Colon (tissue), 2 donors: ENCODE measurements around the gene CNTNAP5.

ENCODE experiments used
- FAIRE-seq: peaks from 2 replicates; lab custom pipeline; 2012; peaks lifted over from hg19 to GRCh38; lab: Jason Lieb, UNC
- donor health status: control.
- donor health status: control.

CNTNAP5 gene

DNA sequence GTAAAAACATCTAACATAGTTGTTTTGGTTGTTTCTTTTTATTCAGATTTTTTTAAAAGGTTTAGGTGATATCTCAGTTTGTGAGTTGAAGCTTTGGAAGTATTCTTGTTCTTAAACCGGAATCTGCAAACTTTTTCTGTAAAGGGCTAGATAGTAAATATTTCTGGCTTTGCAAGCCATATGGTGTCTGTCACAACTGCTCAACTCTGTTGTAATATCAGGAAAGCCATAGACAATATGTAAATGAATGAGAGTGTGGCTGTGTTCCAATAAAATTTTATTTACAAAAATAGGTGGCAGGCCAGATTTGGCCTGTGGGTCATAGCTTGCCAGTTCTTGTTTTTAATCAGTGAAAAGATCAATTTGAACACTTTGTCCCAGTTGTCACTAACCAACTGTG is 134.1 kb downstream of the CNTNAP5 start:
- FAIRE-seq = no peak

DNA sequence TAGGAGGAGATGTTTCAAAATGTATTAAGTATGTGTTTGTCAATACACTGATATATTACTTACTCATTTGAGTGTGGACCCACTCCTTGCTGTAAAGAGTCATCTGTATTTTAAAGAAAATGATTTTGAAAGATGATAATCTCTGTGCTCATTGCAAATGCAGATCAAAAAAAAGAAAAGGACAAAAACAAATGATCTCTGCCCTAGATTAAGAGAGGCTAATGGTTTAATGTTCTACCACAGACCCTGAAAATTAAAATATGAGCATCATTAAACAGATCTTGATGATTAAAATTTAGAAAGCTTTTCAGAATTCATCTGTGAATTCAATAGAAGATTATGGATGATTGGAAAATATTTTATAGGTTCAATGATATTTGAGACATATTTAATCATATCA is 136.5 kb downstream of the CNTNAP5 start:
- no peak for FAIRE-seq

DNA sequence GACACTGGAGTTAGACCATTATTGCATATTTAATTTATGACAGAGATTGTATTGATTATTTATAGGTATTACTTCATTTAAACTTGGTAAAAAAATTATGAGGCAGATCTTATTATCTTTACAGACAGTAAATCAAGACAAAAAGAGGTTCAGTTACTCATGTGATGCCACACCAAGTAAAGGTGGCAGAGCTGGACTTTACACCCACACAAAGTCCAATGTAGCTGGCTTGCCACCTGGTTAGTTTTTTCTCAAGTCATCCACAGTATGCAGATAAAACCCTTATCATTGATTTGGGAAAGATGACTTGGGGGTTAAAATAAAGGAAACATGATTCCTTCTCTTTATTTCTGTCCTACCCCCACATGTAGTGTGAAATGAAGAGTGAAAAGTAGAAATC is 137.2 kb downstream of the CNTNAP5 start:
- no peak for FAIRE-seq

DNA sequence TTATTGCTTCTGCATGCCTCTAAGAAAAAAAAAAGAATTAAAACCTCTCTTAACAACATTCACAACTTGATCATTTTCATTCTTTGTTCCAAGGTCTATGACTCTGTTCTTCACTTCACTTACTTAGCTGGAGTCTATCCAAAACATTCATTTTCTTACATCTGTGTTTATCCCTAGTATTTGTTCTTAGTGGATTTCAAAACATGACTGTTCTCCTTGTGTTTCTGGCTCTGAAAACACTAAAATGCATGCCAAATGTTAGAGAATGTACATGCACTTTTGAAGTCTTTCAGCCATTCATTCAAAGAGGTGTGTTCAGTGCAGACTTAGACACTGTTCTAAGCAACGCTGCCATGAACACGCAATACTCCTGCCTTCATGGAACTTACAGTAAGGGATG is 138.8 kb downstream of the CNTNAP5 start:
- FAIRE-seq = no peak

DNA sequence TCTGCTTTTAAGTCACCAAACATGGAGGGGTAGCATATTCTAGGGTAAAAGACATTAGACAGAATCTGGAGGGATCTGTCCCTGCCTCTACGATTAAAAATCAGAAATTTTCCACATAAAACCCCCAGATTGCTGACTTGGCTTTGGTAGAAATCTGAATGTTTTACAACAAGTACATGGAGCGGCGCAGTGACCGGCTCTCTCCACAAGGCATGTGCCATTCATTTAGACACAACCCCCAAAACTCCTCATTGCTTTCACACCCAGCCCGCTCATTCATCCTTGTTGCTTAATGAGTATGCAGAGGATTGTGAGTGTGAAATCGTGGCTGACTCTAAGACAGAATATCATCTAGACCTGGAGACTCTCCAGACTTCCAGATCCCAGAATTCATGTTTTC is 140.6 kb downstream of the CNTNAP5 start:
- no peak for FAIRE-seq

DNA sequence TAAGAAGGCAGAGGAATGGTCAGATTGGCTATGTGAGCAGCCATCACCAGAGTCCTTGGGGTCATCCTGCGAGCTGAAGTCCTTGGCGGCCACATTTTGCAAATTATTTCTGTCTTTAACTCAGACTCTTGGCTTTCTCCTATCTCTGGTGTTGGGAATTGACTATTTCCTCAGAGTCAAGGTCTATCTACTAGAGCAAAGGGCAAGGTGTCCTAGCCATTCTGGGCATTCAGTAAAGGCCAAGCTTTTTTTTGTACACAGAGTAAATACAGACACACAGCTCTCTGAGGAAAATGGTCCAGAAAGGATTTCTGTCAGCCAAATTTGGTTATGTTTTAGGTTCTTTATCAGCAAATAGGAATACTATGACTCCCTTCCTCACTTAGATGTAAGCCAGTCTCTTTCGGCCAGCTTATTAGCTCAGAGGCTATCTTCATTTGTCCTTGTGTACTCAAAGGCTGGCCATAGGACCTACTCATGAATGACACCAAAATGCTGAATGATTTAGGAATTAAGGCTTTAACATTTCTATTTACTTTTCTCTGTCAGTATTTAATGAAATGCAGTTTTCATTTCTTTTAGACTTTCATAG is 146.5 kb downstream of the CNTNAP5 start:
- no peak for FAIRE-seq

DNA sequence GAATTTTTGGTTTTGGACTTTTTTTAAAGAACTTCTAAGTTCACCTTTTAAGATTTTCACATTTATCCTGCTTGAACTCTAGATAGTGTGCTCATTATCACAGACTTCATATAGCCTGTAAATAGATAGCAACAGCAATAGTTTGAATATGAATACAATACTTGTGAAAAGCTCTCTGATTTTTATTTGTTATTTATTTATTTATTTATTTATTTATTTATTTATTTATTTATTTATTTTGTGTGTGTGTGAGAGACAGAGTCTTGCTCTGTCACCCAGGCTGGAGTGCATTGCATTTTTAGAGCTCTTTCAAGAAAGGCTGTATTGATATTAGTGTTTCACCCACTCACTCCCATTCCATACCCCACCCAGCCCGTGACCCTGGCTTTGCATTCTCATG is 153.6 kb downstream of the CNTNAP5 start:
- FAIRE-seq = no peak

DNA sequence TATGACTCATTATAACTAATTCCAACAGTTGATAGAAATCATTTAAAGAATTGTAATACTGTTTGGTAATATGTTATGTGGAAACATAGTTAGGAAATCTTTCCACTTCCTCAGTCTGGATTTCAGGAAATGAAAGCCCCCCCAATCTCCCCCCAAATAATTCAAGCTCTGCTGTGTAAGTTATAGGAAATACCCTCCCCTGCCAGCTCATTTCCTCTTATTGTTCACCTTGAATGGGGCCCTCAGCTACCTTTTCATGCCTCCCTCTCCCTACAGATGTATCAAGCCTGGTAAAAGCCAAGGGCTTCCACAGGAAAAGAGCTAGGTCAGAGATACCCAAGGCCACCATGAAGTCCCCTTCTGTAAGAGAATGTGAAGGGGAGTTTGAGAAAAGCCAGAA is 155.5 kb downstream of the CNTNAP5 start:
- FAIRE-seq = no peak

DNA sequence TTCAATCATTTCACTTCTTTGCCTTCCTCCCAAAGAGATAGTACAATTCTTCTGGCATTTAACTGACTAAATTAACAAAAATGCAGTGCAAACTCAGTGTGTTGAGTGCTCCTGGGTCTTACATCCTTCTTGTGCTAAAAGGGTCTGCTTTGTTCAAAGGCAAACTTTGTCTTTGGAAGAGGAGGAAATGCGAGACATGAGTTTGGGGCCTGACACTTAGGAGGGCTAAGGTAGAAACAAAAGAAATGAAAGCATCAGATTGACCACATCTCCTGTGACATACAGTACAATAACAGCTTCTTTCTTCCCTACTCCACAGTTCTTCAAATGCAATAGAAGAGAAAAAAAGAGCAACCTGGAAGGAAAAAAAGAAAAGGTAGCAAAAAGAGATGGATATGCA is 161.7 kb downstream of the CNTNAP5 start:
- FAIRE-seq = no peak

DNA sequence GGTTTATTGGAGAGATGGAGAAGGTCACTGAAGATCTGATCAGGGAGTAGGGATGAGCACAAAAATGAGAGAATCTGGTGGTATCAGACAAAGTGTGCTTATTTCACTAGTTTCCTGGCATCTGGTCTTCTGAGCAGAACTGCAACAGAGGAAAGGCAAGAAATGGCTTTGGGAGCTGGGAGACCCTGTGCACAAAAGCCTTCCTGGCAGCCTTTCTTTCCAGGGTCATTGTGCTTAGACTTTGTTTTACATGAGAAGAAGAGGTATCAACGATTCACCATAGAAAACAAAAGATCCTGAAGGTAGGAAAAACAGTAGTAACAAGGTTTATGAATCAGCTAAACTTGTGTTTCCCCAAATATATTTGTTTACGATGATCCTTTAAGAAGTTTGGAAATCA is 162.9 kb downstream of the CNTNAP5 start:
- FAIRE-seq = no peak

DNA sequence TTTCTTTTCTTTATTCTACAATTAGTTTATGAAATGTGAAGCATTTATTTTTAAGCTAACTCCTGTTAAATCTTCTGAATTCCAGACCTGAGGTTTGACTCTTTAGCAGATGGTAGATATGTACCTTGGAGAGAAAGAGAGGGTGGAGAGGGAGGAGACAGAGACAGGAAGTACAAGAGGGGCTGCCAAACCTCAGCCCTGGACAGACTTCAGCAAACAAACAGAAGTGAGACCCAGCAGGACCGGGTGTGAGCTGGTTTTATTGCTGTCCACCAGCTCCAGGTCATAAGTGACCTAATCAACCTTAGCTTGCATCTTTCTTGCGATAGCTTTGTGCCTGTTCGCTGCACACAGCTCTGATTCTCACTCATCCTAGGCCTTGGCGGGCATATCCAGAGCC is 168.6 kb downstream of the CNTNAP5 start:
- no peak for FAIRE-seq

DNA sequence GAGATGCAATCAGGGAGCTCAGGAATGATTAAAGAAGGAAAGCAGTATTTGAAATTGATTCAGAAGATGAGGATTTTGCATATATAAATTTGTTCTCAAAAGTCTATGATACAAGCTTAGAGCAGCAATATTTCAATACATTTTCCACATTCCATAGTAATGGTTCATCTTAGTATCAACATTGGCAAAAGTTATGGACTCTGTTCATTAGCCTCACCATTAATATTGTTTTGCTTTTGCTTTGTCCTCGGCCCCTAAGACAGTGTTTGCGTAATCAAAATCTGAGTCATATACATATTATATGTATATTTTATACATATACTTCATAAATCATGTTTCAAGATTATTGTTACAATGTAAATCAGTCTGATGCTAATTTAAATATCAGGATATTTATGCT is 176.6 kb downstream of the CNTNAP5 start:
- no peak for FAIRE-seq

DNA sequence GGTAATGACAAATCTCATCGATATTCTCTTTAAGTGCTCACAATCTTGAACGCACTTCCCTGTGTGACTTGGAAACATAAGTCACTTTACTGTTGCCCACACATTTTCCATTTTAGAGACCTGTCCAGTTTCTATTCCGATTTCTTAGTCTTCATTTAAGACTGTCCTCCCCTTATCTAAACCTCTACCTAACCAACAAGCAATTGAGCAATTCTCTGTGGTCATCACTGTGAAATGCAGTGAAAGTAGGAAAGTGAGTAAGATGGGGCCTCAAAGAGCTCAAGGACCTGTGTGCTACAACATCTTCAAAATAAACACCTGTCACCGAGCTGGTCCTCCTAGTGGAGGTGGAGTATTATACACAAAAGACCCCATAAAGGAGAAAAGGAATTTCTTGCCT is 184.4 kb downstream of the CNTNAP5 start:
- no peak for FAIRE-seq

DNA sequence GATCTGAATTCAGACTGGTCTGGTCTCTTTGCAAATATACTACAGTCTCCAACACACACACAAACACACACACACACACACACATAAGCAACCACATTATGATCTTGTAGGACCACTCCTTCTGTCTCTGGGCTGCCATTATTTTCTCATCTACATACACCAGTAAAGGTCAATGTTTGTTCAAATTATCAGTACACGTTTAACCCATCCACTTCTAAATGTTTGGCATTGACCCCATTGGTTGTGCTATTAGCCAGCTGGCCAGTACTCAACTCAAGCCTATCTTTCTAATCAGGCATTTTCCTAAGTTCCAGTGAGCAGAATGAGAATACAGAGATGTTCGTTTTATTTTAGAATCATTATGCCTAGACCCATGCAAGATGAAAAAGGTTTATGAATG is 186.4 kb downstream of the CNTNAP5 start:
- FAIRE-seq = no peak

DNA sequence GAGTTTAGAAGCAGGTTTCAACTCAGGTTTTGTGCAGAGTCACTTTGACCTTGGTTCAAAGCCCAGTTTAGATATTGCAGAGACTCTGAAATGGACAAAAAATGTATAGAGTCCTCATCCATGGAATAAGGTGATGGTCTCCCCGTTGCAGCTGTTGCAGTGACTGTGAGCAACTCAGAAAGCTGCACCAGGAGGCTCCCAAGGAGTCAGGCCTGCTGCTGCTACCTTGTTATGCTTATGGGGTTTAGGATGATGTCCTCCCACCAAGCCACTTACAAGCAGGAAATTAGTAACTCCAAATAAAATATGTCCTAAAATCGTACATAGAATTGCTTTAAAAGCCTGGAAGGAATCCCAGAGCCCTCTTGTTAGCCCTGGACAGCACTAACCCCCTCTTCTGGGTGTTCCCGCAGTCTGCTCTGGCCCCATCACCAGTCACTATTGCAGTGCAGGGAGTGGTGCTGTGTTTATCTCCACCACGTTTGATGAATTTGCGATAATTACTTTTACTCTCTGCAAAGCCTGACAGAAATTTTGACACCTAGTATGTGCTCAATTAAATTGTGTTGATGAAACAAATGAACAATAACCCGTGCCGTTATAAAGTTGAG is 189.0 kb downstream of the CNTNAP5 start:
- FAIRE-seq = no peak

DNA sequence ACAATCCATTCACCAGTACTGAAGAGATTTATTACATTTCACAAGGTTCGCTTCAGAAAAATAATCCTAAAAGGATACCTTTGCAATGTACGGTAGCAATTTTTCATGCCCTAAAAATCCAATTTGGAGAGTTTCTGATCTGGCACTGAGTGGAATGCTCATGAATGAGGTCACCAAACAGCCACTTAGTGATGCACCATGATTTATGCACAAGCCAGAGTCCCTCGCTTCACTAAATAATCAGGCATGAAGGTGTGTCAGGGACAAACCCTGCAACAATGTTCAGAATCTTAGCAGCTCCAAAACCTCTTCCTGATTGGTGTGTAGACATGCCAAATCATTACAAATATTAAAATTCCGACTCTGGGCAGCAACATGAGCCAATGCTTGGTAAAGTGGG is 221.1 kb downstream of the CNTNAP5 start:
- no peak for FAIRE-seq

DNA sequence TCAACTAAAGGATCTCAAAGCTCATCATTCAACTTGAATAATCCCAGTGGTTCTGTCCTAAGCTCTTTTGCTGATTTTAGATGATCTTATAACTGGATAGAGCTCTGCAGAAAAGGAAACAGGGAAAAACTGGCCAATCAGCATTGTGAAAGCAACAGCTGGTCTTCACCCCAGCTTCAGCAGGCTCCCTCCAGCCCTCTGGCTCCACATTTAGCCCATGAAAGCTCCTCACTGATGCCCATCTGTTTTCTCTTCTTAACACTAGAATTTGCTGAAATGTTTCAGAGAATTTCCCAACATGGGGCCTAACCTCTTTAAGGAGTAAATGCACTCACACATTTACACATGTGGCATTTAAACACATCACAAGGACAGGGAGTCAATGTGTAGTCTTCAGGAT is 223.3 kb downstream of the CNTNAP5 start:
- no peak for FAIRE-seq

DNA sequence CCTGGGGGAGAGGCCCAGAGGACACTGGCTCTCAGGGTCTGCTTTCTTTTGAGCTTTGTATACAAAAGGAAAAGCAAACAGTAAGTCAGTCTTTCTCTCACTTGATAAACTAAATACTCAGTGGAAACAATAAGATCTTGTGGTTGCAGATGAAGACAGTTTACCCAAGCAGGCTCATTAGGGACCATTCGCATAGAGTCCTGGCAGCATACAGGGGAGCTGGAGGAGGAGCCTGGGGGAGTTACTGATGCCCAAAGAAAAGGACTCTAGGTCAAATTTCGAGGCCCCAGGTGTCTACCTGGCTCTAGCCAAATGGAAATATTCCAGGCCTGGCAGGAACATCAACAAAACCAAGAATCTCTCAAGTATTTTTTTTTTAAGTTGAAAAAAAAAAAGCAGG is 225.3 kb downstream of the CNTNAP5 start:
- no peak for FAIRE-seq

DNA sequence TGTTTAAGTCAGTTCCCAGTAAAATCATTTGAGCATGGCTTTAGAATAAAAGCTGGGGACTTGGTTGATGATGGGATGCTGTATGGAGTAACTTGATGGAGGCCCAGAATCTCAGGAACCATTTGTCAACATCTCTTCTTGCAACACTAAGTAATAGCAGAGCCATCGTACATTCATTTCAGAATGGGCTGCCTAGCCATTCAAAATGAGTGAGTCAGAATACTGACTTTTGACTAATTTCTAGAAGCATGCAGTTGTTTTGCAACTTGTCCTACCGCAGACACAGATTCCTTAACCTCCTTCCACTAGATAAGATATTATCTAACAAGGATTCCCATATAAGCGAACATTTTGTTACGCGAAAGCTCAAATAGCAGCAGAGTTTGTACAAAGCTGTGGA is 229.5 kb downstream of the CNTNAP5 start:
- no peak for FAIRE-seq

DNA sequence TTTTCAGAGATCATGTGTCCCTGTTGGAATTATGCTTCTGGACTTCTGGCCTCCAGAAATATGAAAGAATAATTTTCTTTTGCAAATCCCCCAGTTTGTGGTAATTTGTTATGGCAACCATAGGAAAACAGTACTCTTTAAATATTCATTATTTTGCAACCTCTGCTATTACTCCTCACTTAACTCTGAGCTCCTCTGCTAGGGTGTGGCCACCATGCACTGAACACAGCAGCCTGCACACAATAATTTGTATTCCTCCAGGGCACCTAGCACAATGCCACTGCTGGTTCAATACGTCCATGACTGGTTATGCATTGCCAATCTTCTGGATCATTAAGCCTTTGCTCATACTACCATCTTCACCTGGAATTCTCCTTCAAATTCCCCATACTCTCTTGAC is 232.0 kb downstream of the CNTNAP5 start:
- no peak for FAIRE-seq

DNA sequence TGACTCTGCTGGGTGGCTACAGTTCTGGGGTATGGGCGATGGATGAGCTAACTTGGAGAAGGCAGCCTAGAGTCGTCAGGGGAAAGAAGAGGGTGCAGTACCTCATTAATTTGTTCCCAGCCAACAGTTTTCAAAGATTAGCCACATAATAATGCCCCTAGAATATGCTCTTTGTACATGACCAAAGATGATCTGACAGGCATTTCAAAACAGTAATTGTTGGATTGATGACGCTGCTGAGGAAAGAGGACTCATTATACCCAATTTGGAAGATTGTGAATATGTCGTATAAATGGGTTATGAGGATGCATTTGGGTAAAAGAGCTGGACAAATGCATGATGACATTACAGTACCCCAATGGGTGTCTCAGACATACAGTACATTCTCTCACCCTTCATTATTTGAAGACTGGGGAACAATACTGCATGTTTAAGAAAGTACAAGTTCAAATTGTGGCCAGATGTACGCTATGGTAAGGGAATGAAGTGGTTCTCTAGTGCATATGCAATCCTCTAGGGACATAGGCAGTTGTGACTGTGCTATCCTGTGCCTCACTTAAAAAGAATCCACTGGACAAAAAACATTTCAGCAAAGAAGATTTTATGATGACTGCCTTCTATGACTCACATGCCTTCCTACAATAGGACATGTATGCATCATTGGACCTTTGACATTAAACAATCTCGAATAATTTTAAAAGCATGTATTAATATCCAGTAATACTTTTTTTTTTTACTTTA is 233.2 kb downstream of the CNTNAP5 start:
- FAIRE-seq = no peak

DNA sequence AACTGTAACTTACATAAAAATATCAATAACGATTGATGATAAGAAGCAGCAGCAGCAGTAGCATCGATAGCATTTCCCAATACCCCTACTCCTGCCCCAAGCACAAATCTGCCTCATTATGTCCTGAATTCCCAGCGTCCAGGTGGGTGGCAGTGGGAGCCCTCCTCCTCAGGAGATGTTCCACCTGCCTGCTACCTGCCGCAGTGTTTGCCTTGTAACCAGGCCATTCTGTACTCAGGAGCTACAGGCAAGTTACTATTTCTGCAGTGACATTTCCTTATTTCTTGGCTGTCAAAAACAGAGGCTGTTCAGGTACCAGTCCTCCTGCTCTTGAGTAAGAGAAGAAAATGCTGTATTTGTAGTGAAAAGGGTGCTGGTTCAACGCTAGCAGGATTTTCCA is 236.4 kb downstream of the CNTNAP5 start:
- FAIRE-seq = no peak

DNA sequence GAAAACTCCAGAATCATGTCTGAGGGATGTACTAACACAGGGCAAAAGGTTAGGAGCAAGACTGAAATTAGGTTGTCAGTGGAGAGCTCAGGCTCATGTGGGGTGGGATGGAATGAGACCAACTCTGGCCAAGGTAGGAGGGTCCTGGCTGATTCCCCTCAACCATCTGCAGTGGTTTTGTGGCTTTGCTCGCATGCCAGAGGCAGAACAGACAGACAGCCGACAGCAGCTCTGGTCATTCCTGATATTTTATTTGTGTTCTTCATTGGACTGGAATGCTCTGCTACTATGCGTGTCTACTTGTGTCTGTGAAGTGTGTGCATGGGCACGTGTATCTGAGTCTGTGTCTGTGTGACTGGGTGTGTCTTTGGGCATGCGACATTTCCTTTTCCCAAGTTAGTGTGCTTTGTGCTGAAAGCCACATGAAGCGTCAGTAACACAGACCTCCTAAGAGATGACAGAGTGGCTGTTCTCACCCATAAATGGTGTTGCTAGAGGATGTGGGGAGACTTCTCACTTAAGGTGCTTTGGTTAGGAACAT is 239.5 kb downstream of the CNTNAP5 start:
- FAIRE-seq = no peak

DNA sequence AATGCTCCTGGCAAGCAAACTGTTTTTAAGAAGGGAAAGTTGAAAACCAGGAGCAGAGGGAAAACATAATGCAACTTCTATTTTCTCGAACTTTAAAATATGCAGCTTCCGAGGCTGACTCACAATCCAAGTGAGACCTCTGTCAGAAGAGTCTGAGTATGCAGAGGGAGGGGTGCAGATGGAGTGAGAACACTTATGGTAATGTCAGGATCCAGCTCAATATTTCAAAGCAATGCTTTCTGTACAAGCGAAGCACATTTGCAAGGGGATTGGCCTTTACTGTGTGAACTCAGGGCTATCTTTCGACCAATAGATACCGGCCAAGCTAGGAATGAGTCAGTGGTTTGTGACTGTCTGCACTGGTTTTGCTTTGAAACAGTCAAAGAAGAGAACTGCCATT is 242.7 kb downstream of the CNTNAP5 start:
- no peak for FAIRE-seq
